Spinal cord (tissue), 4 donors: ENCODE measurements around the gene GALP. TPM values are rescaled to one million over a fixed set of nuclear protein-coding genes. Genes with fewer than 3 reads are reported as not detected.

Experiments
- polyA plus RNA-seq, 2 donors: library from polyadenylated mRNA; unstranded; fragments of 120-200 nt; gene quantifications; one replicate each; pipeline ENCODE4 v1.2.1, GENCODE V29; 2013; ENCODE audit not compliant: insufficient read length in 2 of 2
- small RNA-seq: library from RNA; depleted of rRNA; stranded (forward); fragments of <200 nt; gene quantifications from one replicate; pipeline ENCODE3, GENCODE V24; 2014; ENCODE audit warnings: low replicate concordance
- total RNA-seq, 2 donors: library from RNA; depleted of rRNA in 1 of 2; stranded (reverse); fragments of 120-200 nt in 1 of 2; fragments of >200 nt in 1 of 2; gene quantifications; one replicate each; pipeline versions ENCODE4 v1.2.3 to v1.2.4, GENCODE V29; 2013 to 2014

GALP gene
- total and polyA plus RNA-seq, 4 donors = not detected

Small RNA genes within 50 kb of the gene (small RNA-seq; reads per million reads assigned to genes)
- gene AC024580.2 = not detected

Other genes with a start within 250 kb of the GALP start
- not detected for gene NLRP13, start 243.7 kb upstream of the GALP start, total RNA-seq
- gene NLRP13, start 243.7 kb upstream of the GALP start, polyA plus RNA-seq = not detected
- not detected for gene NLRP8, start 228.2 kb upstream of the GALP start, total RNA-seq
- gene NLRP8, start 228.2 kb upstream of the GALP start, polyA plus RNA-seq = not detected
- not detected for gene NLRP5, start 189.2 kb upstream of the GALP start, total RNA-seq
- not detected for gene NLRP5, start 189.2 kb upstream of the GALP start, polyA plus RNA-seq
- 10 to 100 TPM in 1 of 2 donors, 1 to 10 TPM in 1; 8.9 to 20.7 TPM for gene ZNF787, start 54.7 kb upstream of the GALP start, total RNA-seq
- 10 to 100 TPM; 26.4 to 27.4 TPM for gene ZNF787, start 54.7 kb upstream of the GALP start, polyA plus RNA-seq
- gene ZNF444, start 34.7 kb upstream of the GALP start, total RNA-seq = 10 to 100 TPM; 10.0 to 23.5 TPM
- gene ZNF444, start 34.7 kb upstream of the GALP start, polyA plus RNA-seq = 10 to 100 TPM; 44.5 to 54.9 TPM
- under 1 TPM in 1 of 2 donors, not detected in 1; 0.11 TPM for gene ZSCAN5B, start 21.8 kb downstream of the GALP start, total RNA-seq
- under 1 TPM in 1 of 2 donors, not detected in 1; 0.17 TPM for gene ZSCAN5B, start 21.8 kb downstream of the GALP start, polyA plus RNA-seq
- not detected for gene ZSCAN5C, start 26.3 kb downstream of the GALP start, total RNA-seq
- not detected for gene ZSCAN5C, start 26.3 kb downstream of the GALP start, polyA plus RNA-seq
- gene EDDM13, start 96.7 kb downstream of the GALP start, total RNA-seq = not detected
- gene EDDM13, start 96.7 kb downstream of the GALP start, polyA plus RNA-seq = 1 to 10 TPM; 1.2 to 3.9 TPM
- 10 to 100 TPM in 1 of 2 donors, 1 to 10 TPM in 1; 6.4 to 15.0 TPM for gene ZSCAN5A, start 138.8 kb downstream of the GALP start, total RNA-seq
- gene ZSCAN5A, start 138.8 kb downstream of the GALP start, polyA plus RNA-seq = 10 to 100 TPM; 10.9 to 14.8 TPM
- 1 to 10 TPM; 7.7 to 8.7 TPM for gene ZNF582, start 217.5 kb downstream of the GALP start, total RNA-seq
- 1 to 10 TPM; 5.3 to 7.2 TPM for gene ZNF582, start 217.5 kb downstream of the GALP start, polyA plus RNA-seq
- 10 to 100 TPM; 20.0 to 22.2 TPM for gene ZNF583, start 228.3 kb downstream of the GALP start, total RNA-seq
- 10 to 100 TPM; 13.5 to 14.0 TPM for gene ZNF583, start 228.3 kb downstream of the GALP start, polyA plus RNA-seq